ENCODE measurements around the gene GLIPR2. TPM values are rescaled to one million over a fixed set of nuclear protein-coding genes. Genes with fewer than 3 reads are reported as not detected.
"Not testable (repeated sequence)": the region's sequence is repeated elsewhere in the genome, so short reads cannot be mapped to it uniquely, and the experiment has no call there.

The GLIPR2 gene
- total RNA-seq, 1 donor from 2014 or later = 0.26 TPM

- DNase-seq (ENCODE audit: low read depth) (no peak), FAIRE-seq (no peak)
- no peak for TF ChIP-seq CTCF (IDR thresholded peaks at IDR 0.05; ENCODE audit: insufficient read depth, low read length, severe bottlenecking)
- Histone ChIP-seq H3K4me3 (ENCODE audit: low read depth, low read length) (no peak overlapping the region), H3K27me3 (ENCODE audit: control insufficient read depth, insufficient read depth, low read length) (no peaks in the 10 kb centered on the region), H3K36me3 (ENCODE audit: control insufficient read depth, insufficient read depth, low read length) (no peaks in the 10 kb centered on the region)
Observed at GRCh38 chr9:36153746-36154145, 17.2 kb downstream of the GLIPR2 start.

GRCh38 chr9:36154331-36154952 is 17.9 kb downstream of the GLIPR2 start:
- FAIRE-seq = no peak
- Histone ChIP-seq H3K4me3 (ENCODE audit: low read depth, low read length) (no peak overlapping the region), H3K36me3 (ENCODE audit: control insufficient read depth, insufficient read depth, low read length) (no peaks in the 10 kb centered on the region), H3K27me3 (ENCODE audit: control insufficient read depth, insufficient read depth, low read length) (no peaks in the 10 kb centered on the region)
- DNase-seq (ENCODE audit: low read depth) = no peak
- no peak for TF ChIP-seq CTCF (IDR thresholded peaks at IDR 0.05; ENCODE audit: insufficient read depth, low read length, severe bottlenecking)

GRCh38 chr9:36156116-36156515 is 19.6 kb downstream of the GLIPR2 start:
- FAIRE-seq (no peak), DNase-seq (ENCODE audit: low read depth) (no peak)
- H3K4me3 ChIP-seq (ENCODE audit: low read depth, low read length) = no peak overlapping the region
- H3K27me3 ChIP-seq (ENCODE audit: control insufficient read depth, insufficient read depth, low read length) = no peaks in the 10 kb centered on the region
- TF ChIP-seq CTCF (IDR thresholded peaks at IDR 0.05; ENCODE audit: insufficient read depth, low read length, severe bottlenecking) = no peak
- H3K36me3 ChIP-seq (ENCODE audit: control insufficient read depth, insufficient read depth, low read length) = no peaks in the 10 kb centered on the region

GRCh38 chr9:36158122-36158521 is 21.6 kb downstream of the GLIPR2 start:
- Histone ChIP-seq H3K36me3 (ENCODE audit: control insufficient read depth, insufficient read depth, low read length) (no peaks in the 10 kb centered on the region), H3K4me3 (ENCODE audit: low read depth, low read length) (no peak overlapping the region), H3K27me3 (ENCODE audit: control insufficient read depth, insufficient read depth, low read length) (no peaks in the 10 kb centered on the region)
- FAIRE-seq (no peak), DNase-seq (ENCODE audit: low read depth) (no peak)
- no peak for TF ChIP-seq CTCF (IDR thresholded peaks at IDR 0.05; ENCODE audit: insufficient read depth, low read length, severe bottlenecking)

- no peak for FAIRE-seq
- TF ChIP-seq CTCF (IDR thresholded peaks at IDR 0.05; ENCODE audit: insufficient read depth, low read length, severe bottlenecking) = no peak
- H3K36me3 ChIP-seq (ENCODE audit: control insufficient read depth, insufficient read depth, low read length) = no peaks in the 10 kb centered on the region
- H3K4me3 ChIP-seq (ENCODE audit: low read depth, low read length) = no peak overlapping the region
- H3K27me3 ChIP-seq (ENCODE audit: control insufficient read depth, insufficient read depth, low read length) = no peaks in the 10 kb centered on the region
- DNase-seq (ENCODE audit: low read depth) = no peak
Observed at GRCh38 chr9:36158917-36159316, 22.4 kb downstream of the GLIPR2 start.

GRCh38 chr9:36159509-36159908 is 23.0 kb downstream of the GLIPR2 start:
- H3K36me3 ChIP-seq (ENCODE audit: control insufficient read depth, insufficient read depth, low read length); H3K4me3 ChIP-seq (ENCODE audit: low read depth, low read length); H3K27me3 ChIP-seq (ENCODE audit: control insufficient read depth, insufficient read depth, low read length); DNase-seq (ENCODE audit: low read depth); FAIRE-seq: not testable (repeated sequence)

GRCh38 chr9:36160126-36160525 is 23.6 kb downstream of the GLIPR2 start:
- H3K4me3 ChIP-seq (ENCODE audit: low read depth, low read length); DNase-seq (ENCODE audit: low read depth); H3K36me3 ChIP-seq (ENCODE audit: control insufficient read depth, insufficient read depth, low read length); FAIRE-seq; H3K27me3 ChIP-seq (ENCODE audit: control insufficient read depth, insufficient read depth, low read length): not testable (repeated sequence)
